GM12878 (cell line): ENCODE measurements around the gene HTRA2. TPM values are rescaled to one million over a fixed set of nuclear protein-coding genes. Genes with fewer than 3 reads are reported as not detected.

Source experiments
- ATAC-seq: fragments of 200-7000 bp; cut with Tn5 transposase; 3 replicates; pipeline ENCODE4 v1.9.1; 2020; ENCODE audit warnings: mild to moderate bottlenecking, moderate library complexity
- BruUV-seq: library from RNA; stranded (reverse); fragments of 400-500 nt; replicated peaks from 2 replicates; lab custom pipeline; 2021; lab: Mats Ljungman, UMichigan
- CTCF ChIA-PET: fragments of 300-600 bp; sonication (Branson Sonifier 250); formaldehyde crosslinking; extraction: SDS; loops from one replicate; lab custom pipeline; 2021; ENCODE audit warnings: inconsistent platforms; lab: Yijun Ruan, JAX
- POLR2A ChIA-PET: fragments of 350-600 bp; formaldehyde crosslinking; extraction: SDS; loops from one replicate; lab custom pipeline; 2021; ENCODE audit warnings: inconsistent platforms; lab: Charles Lee
- RAD21 ChIA-PET: fragments of 300-600 bp; sonication (Branson Sonifier 250); formaldehyde crosslinking; loops from one replicate; lab custom pipeline; 2023; ENCODE audit warnings: antibody characterized with exemption; ENCODE audit not compliant: unreplicated experiment; lab: Charles Lee
- SMC1A ChIA-PET: fragments of 300-600 bp; sonication (Branson Sonifier 250); formaldehyde crosslinking; loops from one replicate; lab custom pipeline; 2023; ENCODE audit not compliant: unreplicated experiment, uncharacterized antibody; lab: Charles Lee
- DNase-seq: peaks from one replicate; pipeline ENCODE4 v3.0.0-alpha.2; 2011; ENCODE audit warnings: low read depth, low spot score
- FAIRE-seq: peaks from 3 replicates; lab custom pipeline; 2011; peaks lifted over from hg19 to GRCh38; lab: Jason Lieb, UNC
- H2AFZ ChIP-seq: 2 replicates; pipeline ENCODE4 v1.6.0; 2011; ENCODE audit warnings: low read depth, low read length, control low read depth; ENCODE audit not compliant: control insufficient read depth
- H3K27ac ChIP-seq: 2 replicates; pipeline ENCODE4 v1.5.1; 2011; ENCODE audit warnings: control low read depth; ENCODE audit not compliant: control insufficient read depth, insufficient read depth
- H3K27me3 ChIP-seq, 2 experiments: replicated peaks in 1 of 2; 2 replicates each; pipeline versions ENCODE4 v1.6.0 to v1.6.1; 2011; ENCODE audit warnings: low read length in 1 of 2; ENCODE audit not compliant: control insufficient read depth in 2 of 2, insufficient read depth in 2 of 2
- H3K36me3 ChIP-seq, 2 experiments: 2 replicates each; pipeline ENCODE4 v1.5.1; 2011; ENCODE audit warnings: low read length in 1 of 2; ENCODE audit not compliant: control insufficient read depth in 2 of 2, insufficient read depth in 2 of 2
- H3K4me1 ChIP-seq: 2 replicates; pipeline ENCODE4 v1.6.1; 2011; ENCODE audit warnings: mild to moderate bottlenecking, low read length, moderate library complexity, mixed read lengths; ENCODE audit not compliant: control insufficient read depth, insufficient read depth
- H3K4me2 ChIP-seq: 2 replicates; pipeline ENCODE4 v1.6.0; 2011; ENCODE audit warnings: control low read depth; ENCODE audit not compliant: control insufficient read depth, insufficient read depth
- H3K4me3 ChIP-seq: fragments of 200-600 bp; sonication (generic); 2 replicates; pipeline ENCODE4 v1.5.1; 2016
- H3K79me2 ChIP-seq: 2 replicates; pipeline ENCODE4 v1.6.0; 2011; ENCODE audit warnings: low read length; ENCODE audit not compliant: control insufficient read depth, insufficient read depth
- H3K9ac ChIP-seq: 2 replicates; pipeline ENCODE4 v1.8.0; 2011; ENCODE audit warnings: low read length, control low read depth, mixed read lengths; ENCODE audit not compliant: control insufficient read depth, insufficient read depth
- H3K9me3 ChIP-seq: replicated peaks from 3 replicates; pipeline ENCODE4 v1.5.1; 2011; ENCODE audit warnings: mild to moderate bottlenecking, low read length; ENCODE audit not compliant: control insufficient read depth, insufficient read depth
- H4K20me1 ChIP-seq: 2 replicates; pipeline ENCODE4 v1.6.0; 2011; ENCODE audit not compliant: control insufficient read depth, insufficient read depth
- ASH2L ChIP-seq: fragments of 300-600, 200-600 bp; sonication (generic); IDR thresholded peaks from 2 replicates; pipeline ENCODE4 v1.6.1; 2017; ENCODE audit warnings: low read depth, mild to moderate bottlenecking, borderline replicate concordance
- BCL11A ChIP-seq: IDR thresholded peaks from 2 replicates; pipeline ENCODE4 v1.6.1; 2011; ENCODE audit warnings: low read depth, low read length
- BRCA1 ChIP-seq: IDR thresholded peaks from 2 replicates; pipeline ENCODE4 v1.6.1; 2011; ENCODE audit warnings: low read depth, low read length, improper control_type of control experiment
- CHD4 ChIP-seq: fragments of 200-600 bp; sonication (generic); IDR thresholded peaks from 2 replicates; pipeline ENCODE4 v1.6.1; 2016; ENCODE audit warnings: mild to moderate bottlenecking
- EGR1 ChIP-seq, 2 experiments: IDR thresholded peaks; 1 replicate in 1 of 2; 2 replicates in 1 of 2; pipeline ENCODE4 v1.6.1; 2011 to 2012; ENCODE audit warnings: low read depth in 2 of 2, low read length in 2 of 2, borderline replicate concordance in 1 of 2, mild to moderate bottlenecking in 1 of 2, moderate library complexity in 1 of 2
- HDAC2 ChIP-seq: fragments of 200-600 bp; sonication (generic); IDR thresholded peaks from 2 replicates; pipeline ENCODE4 v1.6.1; 2017
- NBN ChIP-seq: fragments of 450-650 bp; IDR thresholded peaks from 2 replicates; pipeline ENCODE4 v1.6.1; 2016
- POLR2A ChIP-seq: IDR thresholded peaks from 2 replicates; pipeline ENCODE4 v1.6.1; 2011; ENCODE audit warnings: low read depth, mild to moderate bottlenecking, low read length
- TAF1 ChIP-seq: IDR thresholded peaks from 2 replicates; pipeline ENCODE4 v1.6.1; 2011; ENCODE audit warnings: mild to moderate bottlenecking, low read depth, low read length, borderline replicate concordance
- TCF12 ChIP-seq: IDR thresholded peaks from 2 replicates; pipeline ENCODE4 v1.6.1; 2011; ENCODE audit warnings: low read depth, mild to moderate bottlenecking, low read length
- YBX1 ChIP-seq: fragments of 450-650 bp; IDR thresholded peaks from 2 replicates; pipeline ENCODE4 v1.6.1; 2016; ENCODE audit warnings: antibody characterized with exemption
- WGBS: methylation state at CpG from one replicate; pipeline ENCODE4 v1.1.6; 2016; ENCODE audit warnings: low lambda C conversion rate; ENCODE audit not compliant: insufficient replicate concordance, insufficient coverage; ENCODE audit errors: missing lambda C conversion rate; 5-methylcytosine and 5-hydroxymethylcytosine counted together
- in situ Hi-C: fragments of 300-500 bp; cut with MboI; formaldehyde crosslinking; loops from 9 replicates; pipeline ENCODE4 v1.14.3; 2018; ENCODE audit warnings: mixed read lengths
- intact Hi-C: fragments of 100-400 bp; cut with micrococcal nuclease; formaldehyde crosslinking; loops from one replicate; pipeline ENCODE4 v1.14.2; 2022; ENCODE audit not compliant: unreplicated experiment
- polyA plus RNA-seq, 11 experiments: library from polyadenylated mRNA; depleted of rRNA in 4 of 11; unstranded in 6 of 11; stranded (reverse) in 5 of 11; fragments of >200 nt; fragmentation: Nextera tagmentation in 4 of 11; fragmentation: Illumina TruSeq in 1 of 11; extraction: Ambion mirVana in 4 of 11; extraction: Trizol in 1 of 11; gene quantifications; 1 replicate in 1 of 11; 2 replicates in 10 of 11; pipeline versions ENCODE4 v1.2.1 to v1.2.3, GENCODE V29; 2011 to 2016; ENCODE audit warnings: inconsistent platforms in 2 of 11, missing spikeins in 2 of 11, low read depth in 1 of 11
- total RNA-seq, 4 experiments: library from RNA; depleted of rRNA in 3 of 4; stranded (reverse); fragments of >200 nt in 3 of 4; fragmentation: Illumina TruSeq in 1 of 4; extraction: Trizol in 1 of 4; gene quantifications; 2 replicates each; pipeline versions ENCODE4 v1.2.1 to v1.2.3, GENCODE V29; 2013 to 2021
- TF ChIP-seq, protein P1 (sequence below): fragments of 450-650 bp; IDR thresholded peaks from 2 replicates; pipeline ENCODE4 v1.6.1; 2016; ENCODE audit warnings: mild to moderate bottlenecking, moderate library complexity, borderline replicate concordance
- TF ChIP-seq, protein P2 (sequence below): fragments of 450-650 bp; IDR thresholded peaks from 2 replicates; pipeline ENCODE4 v1.6.1; 2018; ENCODE audit warnings: mild to moderate bottlenecking, low read depth, moderate library complexity; ENCODE audit not compliant: partially characterized antibody
- TF ChIP-seq, protein P3 (sequence below): IDR thresholded peaks from 2 replicates; pipeline ENCODE4 v1.6.1; 2011; ENCODE audit warnings: low read depth, low read length, improper control_type of control experiment, borderline replicate concordance

HTRA2 gene
- total and polyA plus RNA-seq, 10 of the 15 experiments (the other 5 are each of a cell fraction or from before 2014, with no cell fraction given), result 42.3 to 73.9 (median 54.6) TPM

DNA sequence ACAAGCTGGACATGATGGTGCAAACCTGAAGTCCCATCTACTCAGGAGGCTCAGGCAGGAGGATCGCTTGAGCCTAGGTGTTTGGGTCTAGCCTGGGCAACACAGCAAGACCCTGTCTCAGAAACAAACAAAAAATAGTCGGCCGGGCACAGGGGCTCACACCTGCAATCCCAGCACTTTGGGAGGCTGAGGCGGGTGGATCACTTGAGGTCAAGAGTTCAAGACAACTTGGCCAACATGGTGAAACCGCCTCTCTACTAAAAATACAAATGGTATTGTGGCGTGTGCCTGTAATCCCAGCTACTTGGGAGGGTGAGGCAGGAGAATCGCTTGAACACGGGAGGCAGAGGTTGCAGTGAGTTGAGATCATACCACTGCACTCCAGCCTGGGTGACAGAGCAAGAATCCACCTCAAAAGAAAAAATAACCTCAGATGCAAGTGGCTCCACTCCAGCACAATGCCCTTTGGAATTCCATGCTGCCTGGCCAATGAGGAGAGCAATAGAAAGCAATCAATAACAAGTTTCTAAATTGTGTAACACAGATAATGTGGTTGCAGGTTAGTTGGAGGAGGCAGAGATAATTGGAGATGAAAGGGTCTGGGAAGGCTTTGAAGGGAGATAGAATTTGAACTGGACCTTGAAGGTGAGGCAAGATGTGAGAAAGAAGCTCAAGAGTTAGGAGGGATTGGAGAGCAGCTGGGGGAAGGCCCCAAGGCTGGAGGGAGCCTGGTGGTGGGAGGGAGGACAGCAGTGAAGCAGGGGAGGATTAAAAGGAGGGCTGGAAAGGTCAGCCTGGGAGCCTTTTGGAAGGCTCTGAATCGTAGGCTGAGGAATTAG lies 40.9 kb upstream of the HTRA2 start:
- intact Hi-C loops, result no loop called here
- no peak for DNase-seq
- H3K4me1 ChIP-seq, result no peaks in the 10 kb centered on the region
- H2AFZ ChIP-seq, result no peak overlapping the region
- no peaks in the 10 kb centered on the region for H4K20me1 ChIP-seq
- no peak for ATAC-seq
- ChIA-PET SMC1A (interaction anchor here (1.0 to 1.9 kb wide), 3 partner anchors 14 to 98 kb away, joined by 4 to 5 read pairs (median 4); partner anchors contain the start of genes AUP1 and HTRA2), POLR2A (interaction anchor here (0.5 to 1.0 kb wide), 2 partner anchors 22 to 58 kb away, joined by 3 read pairs; no protein-coding TSS in a partner anchor), CTCF (interaction anchor here (0.8 to 19.4 kb wide), 4 partner anchors 14 to 99 kb away, joined by 3 to 280 read pairs (median 4); no protein-coding TSS in a partner anchor), RAD21 (interaction anchor here (0.6 to 1.0 kb wide), 2 partner anchors 22 to 100 kb away, joined by 3 read pairs; no protein-coding TSS in a partner anchor)
- H3K4me2 ChIP-seq, result no peak overlapping the region
- no peak for FAIRE-seq
- H3K27me3 ChIP-seq, result no peaks in the 10 kb centered on the region
- BruUV-seq, result no TSS peak
- no peaks in the 10 kb centered on the region for H3K9me3 ChIP-seq
- no peak overlapping the region for H3K9ac ChIP-seq
- 100% methylated on average over 9 of the region's 9 CpGs for WGBS
- in situ Hi-C loops, result loop anchor here (10.0 kb wide), 1 partner anchor 96 kb away; no protein-coding TSS in a partner anchor
- no peak overlapping the region for H3K27ac ChIP-seq
- peaks cover 12 to 13% of the 10 kb centered on the region in 2 experiments for H3K36me3 ChIP-seq
- TF ChIP-seq CHD4 (no peak), POLR2A (no peak), TAF1 (no peak), EGR1 (IDR thresholded peaks at IDR 0.05; ENCODE audit: borderline replicate concordance in 1 of 2, low read depth in 2 of 2, low read length in 2 of 2) (no peak), BCL11A (no peak), TCF12 (no peak), BRCA1 (no peak), YBX1 (no peak), ASH2L (no peak), NBN (no peak), HDAC2 (no peak)
- TF ChIP-seq, protein P1, sequence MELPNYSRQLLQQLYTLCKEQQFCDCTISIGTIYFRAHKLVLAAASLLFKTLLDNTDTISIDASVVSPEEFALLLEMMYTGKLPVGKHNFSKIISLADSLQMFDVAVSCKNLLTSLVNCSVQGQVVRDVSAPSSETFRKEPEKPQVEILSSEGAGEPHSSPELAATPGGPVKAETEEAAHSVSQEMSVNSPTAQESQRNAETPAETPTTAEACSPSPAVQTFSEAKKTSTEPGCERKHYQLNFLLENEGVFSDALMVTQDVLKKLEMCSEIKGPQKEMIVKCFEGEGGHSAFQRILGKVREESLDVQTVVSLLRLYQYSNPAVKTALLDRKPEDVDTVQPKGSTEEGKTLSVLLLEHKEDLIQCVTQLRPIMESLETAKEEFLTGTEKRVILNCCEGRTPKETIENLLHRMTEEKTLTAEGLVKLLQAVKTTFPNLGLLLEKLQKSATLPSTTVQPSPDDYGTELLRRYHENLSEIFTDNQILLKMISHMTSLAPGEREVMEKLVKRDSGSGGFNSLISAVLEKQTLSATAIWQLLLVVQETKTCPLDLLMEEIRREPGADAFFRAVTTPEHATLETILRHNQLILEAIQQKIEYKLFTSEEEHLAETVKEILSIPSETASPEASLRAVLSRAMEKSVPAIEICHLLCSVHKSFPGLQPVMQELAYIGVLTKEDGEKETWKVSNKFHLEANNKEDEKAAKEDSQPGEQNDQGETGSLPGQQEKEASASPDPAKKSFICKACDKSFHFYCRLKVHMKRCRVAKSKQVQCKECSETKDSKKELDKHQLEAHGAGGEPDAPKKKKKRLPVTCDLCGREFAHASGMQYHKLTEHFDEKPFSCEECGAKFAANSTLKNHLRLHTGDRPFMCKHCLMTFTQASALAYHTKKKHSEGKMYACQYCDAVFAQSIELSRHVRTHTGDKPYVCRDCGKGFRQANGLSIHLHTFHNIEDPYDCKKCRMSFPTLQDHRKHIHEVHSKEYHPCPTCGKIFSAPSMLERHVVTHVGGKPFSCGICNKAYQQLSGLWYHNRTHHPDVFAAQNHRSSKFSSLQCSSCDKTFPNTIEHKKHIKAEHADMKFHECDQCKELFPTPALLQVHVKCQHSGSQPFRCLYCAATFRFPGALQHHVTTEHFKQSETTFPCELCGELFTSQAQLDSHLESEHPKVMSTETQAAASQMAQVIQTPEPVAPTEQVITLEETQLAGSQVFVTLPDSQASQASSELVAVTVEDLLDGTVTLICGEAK, result no peak
- TF ChIP-seq, protein P2, sequence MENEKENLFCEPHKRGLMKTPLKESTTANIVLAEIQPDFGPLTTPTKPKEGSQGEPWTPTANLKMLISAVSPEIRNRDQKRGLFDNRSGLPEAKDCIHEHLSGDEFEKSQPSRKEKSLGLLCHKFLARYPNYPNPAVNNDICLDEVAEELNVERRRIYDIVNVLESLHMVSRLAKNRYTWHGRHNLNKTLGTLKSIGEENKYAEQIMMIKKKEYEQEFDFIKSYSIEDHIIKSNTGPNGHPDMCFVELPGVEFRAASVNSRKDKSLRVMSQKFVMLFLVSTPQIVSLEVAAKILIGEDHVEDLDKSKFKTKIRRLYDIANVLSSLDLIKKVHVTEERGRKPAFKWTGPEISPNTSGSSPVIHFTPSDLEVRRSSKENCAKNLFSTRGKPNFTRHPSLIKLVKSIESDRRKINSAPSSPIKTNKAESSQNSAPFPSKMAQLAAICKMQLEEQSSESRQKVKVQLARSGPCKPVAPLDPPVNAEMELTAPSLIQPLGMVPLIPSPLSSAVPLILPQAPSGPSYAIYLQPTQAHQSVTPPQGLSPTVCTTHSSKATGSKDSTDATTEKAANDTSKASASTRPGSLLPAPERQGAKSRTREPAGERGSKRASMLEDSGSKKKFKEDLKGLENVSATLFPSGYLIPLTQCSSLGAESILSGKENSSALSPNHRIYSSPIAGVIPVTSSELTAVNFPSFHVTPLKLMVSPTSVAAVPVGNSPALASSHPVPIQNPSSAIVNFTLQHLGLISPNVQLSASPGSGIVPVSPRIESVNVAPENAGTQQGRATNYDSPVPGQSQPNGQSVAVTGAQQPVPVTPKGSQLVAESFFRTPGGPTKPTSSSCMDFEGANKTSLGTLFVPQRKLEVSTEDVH, result no peak
- TF ChIP-seq, protein P3, sequence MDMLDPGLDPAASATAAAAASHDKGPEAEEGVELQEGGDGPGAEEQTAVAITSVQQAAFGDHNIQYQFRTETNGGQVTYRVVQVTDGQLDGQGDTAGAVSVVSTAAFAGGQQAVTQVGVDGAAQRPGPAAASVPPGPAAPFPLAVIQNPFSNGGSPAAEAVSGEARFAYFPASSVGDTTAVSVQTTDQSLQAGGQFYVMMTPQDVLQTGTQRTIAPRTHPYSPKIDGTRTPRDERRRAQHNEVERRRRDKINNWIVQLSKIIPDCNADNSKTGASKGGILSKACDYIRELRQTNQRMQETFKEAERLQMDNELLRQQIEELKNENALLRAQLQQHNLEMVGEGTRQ, result no peak
- no peaks in the 10 kb centered on the region; the same call in none of the 2 replicates for H3K79me2 ChIP-seq
- H3K4me3 ChIP-seq, result no peak overlapping the region
